Thyroid gland (tissue), 4 donors: ENCODE measurements around the gene ADAMTS17. TPM values are rescaled to one million over a fixed set of nuclear protein-coding genes. Genes with fewer than 3 reads are reported as not detected.

Experiments used
- DNase-seq, 2 donors: peaks; one replicate each; pipeline ENCODE4 v3.0.0-alpha.2; 2019
- H3K27ac ChIP-seq, 3 donors: fragments of 200-600 bp; sonication (generic); 1 replicate in 2 of 3; 2 replicates in 1 of 3; pipeline ENCODE4 v1.5.1; 2016 to 2019; ENCODE audit warnings: mild to moderate bottlenecking in 1 of 3, moderate library complexity in 1 of 3
- H3K27me3 ChIP-seq: fragments of 200-600 bp; sonication (generic); one replicate; pipeline ENCODE4 v1.5.1; 2019
- H3K36me3 ChIP-seq, 2 donors: fragments of 200-600 bp; sonication (generic); one replicate each; pipeline ENCODE4 v1.5.1; 2016 to 2019
- H3K4me1 ChIP-seq, 2 donors: fragments of 200-600 bp; sonication (generic); one replicate each; pipeline ENCODE4 v1.5.1; 2017 to 2019
- H3K4me3 ChIP-seq, 3 donors: fragments of 200-600 bp; sonication (generic); replicated peaks in 1 of 3; 1 replicate in 2 of 3; 2 replicates in 1 of 3; pipeline ENCODE4 v1.5.1; 2016; ENCODE audit warnings: mild to moderate bottlenecking in 1 of 3
- H3K9me3 ChIP-seq: fragments of 200-600 bp; sonication (generic); one replicate; pipeline ENCODE4 v1.5.1; 2017
- CTCF ChIP-seq, 6 experiments: fragments of 200-600 bp in 3 of 6; fragments of 450-650 bp in 3 of 6; sonication (generic) in 3 of 6; IDR thresholded peaks; one replicate each; pipeline ENCODE4 v1.5.1; 2016 to 2019; ENCODE audit warnings: antibody characterized with exemption in 6 of 6, mild to moderate bottlenecking in 2 of 6, inconsistent platforms in 1 of 6, moderate library complexity in 1 of 6
- POLR2A ChIP-seq, 2 donors: fragments of 450-650 bp; IDR thresholded peaks; one replicate each; pipeline ENCODE4 v1.6.1; 2017; ENCODE audit warnings: antibody characterized with exemption in 2 of 2, mild to moderate bottlenecking in 2 of 2, moderate library complexity in 1 of 2
- WGBS, 2 donors: methylation state at CpG; one replicate each; pipeline ENCODE4 v1.1.5; 2017; 5-methylcytosine and 5-hydroxymethylcytosine counted together
- intact Hi-C: fragments of 100-400 bp; cut with DNase I; formaldehyde crosslinking; loops from one replicate; pipeline ENCODE4 v1.15.1; 2023
- total RNA-seq, 4 donors: library from RNA; depleted of rRNA; stranded (reverse); fragments of >200 nt; gene quantifications; one replicate each; pipeline ENCODE4 v1.2.3, GENCODE V29; 2016

The ADAMTS17 gene
- total RNA-seq, 4 donors from 2014 or later, result 3.5 to 667 (median 5.3) TPM

DNA sequence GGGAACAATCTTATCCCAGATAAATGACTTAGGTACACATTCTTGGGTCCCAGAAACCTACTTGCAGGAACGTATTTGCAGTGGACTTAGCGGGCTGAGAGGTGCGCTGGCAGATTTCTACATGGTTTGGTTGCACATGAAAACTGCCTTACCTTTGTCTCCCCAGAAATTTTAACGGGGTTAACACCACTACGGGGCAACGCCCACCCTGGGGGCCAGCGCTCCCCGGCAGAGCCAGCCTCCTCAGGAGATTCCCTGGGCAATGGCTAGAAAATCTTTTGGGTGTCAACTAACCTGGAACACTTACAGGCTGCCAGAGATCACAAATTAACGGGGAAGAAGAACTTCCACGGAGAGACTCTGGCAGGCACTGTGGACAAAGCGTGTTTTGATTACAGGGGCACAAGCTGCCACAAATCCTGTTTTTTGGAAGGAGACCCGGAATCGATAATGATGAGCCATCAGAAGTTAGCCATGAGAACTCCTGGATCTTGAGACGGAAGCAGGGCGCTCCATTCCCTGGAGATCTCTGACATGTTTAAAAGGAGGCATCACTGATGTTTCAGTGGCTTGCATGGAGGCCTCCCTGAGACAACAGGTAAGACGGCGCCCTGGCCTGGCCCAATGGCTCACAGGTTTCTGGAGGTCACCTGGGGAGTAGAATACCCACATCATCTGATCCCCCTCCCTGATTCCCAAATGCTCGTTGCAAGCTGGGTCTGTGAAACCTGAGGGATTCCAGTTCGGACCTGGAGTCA, 288.9 kb downstream of the ADAMTS17 start:
- Histone ChIP-seq H3K4me3 (no peak overlapping the region), H3K4me1 (no peaks in the 10 kb centered on the region), H3K9me3 (no peaks in the 10 kb centered on the region), H3K27me3 (no peaks in the 10 kb centered on the region), H3K36me3 (no peaks in the 10 kb centered on the region), H3K27ac (no peak overlapping the region)
- no peak for TF ChIP-seq CTCF (IDR thresholded peaks at IDR 0.05)
- TF ChIP-seq POLR2A (IDR thresholded peaks at IDR 0.05), result no peak
- 88 to 90% methylated on average over 19 of the region's 19 CpGs for WGBS, 2 donors
- DNase-seq, result no peak
- intact Hi-C loops, result no loop called here

DNA sequence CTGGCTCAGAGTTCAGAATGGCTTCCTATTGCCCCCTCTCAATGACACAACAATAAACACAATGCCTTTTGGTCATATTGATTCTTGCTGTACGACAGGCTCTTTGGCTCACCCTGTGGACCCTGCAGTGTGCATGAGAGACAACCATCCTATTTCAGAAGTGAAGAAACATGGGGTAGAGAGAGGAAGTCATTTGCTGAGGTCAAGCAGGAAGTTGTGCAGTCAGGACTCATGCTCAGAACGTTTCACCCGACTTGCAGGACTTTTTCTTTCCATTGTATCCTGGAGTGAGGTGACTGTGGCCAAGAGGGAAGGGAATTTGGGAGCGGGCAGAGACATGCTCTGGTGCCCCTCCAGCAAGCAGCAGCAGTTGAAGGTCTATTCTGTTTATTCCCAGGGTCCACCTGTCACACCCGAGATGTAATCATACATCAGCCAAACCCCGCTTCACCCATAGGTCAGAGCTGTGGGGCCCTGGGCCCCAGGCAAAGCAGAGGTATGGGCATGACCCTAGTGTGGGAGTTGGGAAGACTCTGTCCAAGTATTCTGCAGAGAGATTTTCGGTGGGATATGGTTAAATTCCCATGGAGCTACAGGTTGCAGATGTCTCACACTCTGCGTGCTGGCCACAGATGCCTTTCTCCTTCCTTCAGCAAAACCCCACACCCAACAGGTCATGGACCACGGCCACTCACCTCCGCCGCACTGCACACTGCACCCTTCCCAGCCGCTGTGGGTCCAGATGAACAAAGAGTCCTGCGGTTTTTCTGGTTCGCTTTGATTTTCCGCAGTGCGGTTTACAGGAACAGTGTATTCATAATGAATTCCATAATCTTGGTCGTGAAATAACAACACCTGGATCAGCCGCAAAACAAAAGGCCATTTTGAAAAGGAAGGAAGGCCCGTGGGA, 290.6 kb downstream of the ADAMTS17 start:
- Histone ChIP-seq H3K9me3 (no peaks in the 10 kb centered on the region), H3K4me1 (no peaks in the 10 kb centered on the region), H3K4me3 (no peak overlapping the region), H3K27me3 (no peaks in the 10 kb centered on the region), H3K36me3 (no peaks in the 10 kb centered on the region), H3K27ac (no peak overlapping the region)
- DNase-seq, result no peak
- 91% methylated on average over 17 to 19 of the region's 19 CpGs for WGBS, 2 donors
- TF ChIP-seq CTCF (IDR thresholded peaks at IDR 0.05) (no peak), POLR2A (IDR thresholded peaks at IDR 0.05) (no peak)
- intact Hi-C loops, result no loop called here

DNA sequence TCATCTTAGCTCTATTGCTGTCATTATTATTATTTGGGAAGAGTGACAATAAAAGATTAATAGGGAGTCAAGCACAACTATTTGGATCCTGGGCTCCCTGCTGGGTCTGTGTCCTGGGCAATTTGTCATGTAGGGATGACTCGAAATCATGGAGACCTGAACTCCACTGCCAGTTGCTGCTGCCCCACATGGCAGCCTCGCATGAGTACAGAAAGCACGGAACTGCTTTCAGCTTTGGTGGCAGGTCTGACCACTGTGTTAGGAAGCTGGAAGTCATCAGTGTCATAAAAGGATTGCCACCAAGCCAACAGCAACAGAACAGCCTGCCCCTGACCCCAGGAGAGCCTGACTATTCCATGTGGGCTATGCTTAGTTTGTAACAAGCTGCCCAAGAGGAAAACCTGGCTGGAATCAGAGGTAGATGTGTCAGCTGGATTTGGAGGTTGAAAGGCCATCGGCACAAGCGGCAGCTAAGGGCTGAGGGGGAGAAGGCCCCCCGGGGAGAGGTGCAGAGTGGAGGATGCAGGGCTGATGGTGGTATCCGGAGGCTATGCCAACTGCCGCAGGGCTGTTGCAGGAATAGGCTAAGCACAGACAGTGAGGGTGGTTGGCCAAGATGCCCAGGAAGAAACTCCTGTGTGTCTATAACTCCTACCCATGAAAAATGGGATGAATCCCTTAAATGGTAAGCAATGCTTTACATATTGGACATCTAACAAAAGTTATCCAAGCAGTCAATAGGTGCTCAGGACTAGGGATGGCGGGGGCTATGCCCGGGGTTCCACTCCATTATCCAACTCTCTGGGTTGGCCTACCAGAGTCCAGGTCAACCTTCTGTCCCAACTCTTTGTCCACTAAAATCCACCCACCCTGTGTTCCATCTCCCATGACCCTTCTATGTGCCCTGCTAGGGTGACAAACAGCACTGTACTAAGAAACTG, 291.6 kb downstream of the ADAMTS17 start:
- H3K4me3 ChIP-seq, result no peak overlapping the region
- 94 to 95% methylated on average over 10 of the region's 10 CpGs for WGBS, 2 donors
- H3K4me1 ChIP-seq, result no peaks in the 10 kb centered on the region
- no peak overlapping the region for H3K27ac ChIP-seq
- no peak for DNase-seq
- no peak for TF ChIP-seq POLR2A (IDR thresholded peaks at IDR 0.05)
- TF ChIP-seq CTCF (IDR thresholded peaks at IDR 0.05), result no peak
- no peaks in the 10 kb centered on the region for H3K36me3 ChIP-seq
- intact Hi-C loops, result no loop called here
- no peaks in the 10 kb centered on the region for H3K27me3 ChIP-seq
- H3K9me3 ChIP-seq, result no peaks in the 10 kb centered on the region

DNA sequence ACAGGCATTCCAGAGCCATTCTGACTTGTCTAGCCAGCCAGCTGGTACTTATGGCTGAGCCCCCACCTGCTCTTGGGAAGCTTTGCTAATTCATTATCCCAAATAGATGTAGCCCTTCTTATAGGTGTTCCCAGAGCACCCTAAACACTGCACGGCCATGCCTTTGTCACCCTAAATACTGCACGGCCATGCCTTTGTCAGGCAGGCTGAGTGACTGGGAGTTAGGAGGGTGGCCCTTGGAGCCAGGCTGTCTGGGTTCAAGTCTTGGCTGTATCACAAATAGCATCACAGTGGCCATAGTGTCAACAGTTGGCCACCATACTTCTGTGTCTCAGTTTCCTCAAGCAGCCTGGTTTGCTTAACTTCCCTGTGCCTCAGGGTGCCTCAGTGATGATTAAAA, 292.3 kb downstream of the ADAMTS17 start:
- Histone ChIP-seq H3K4me3 (no peak overlapping the region), H3K4me1 (no peaks in the 10 kb centered on the region), H3K9me3 (no peaks in the 10 kb centered on the region), H3K36me3 (no peaks in the 10 kb centered on the region), H3K27ac (no peak overlapping the region), H3K27me3 (no peaks in the 10 kb centered on the region)
- WGBS, 2 donors, result 92 to 94% methylated on average over 2 of the region's 2 CpGs
- intact Hi-C loops, result no loop called here
- TF ChIP-seq POLR2A (IDR thresholded peaks at IDR 0.05), result no peak
- no peak for TF ChIP-seq CTCF (IDR thresholded peaks at IDR 0.05)
- DNase-seq, result no peak
